GM18511 (cell line): ENCODE data around the gene U2AF2.
A peak's percentile ranks its signal among the peaks of the same experiment; 100 is the strongest.

ENCODE experiments used
- ATAC-seq: cut with Tn5 transposase; IDR thresholded peaks from one replicate; pipeline ENCODE4 v1.9.1; 2021; ENCODE audit warnings: mild to moderate bottlenecking, moderate library complexity; ENCODE audit not compliant: unreplicated experiment

U2AF2 gene

DNA sequence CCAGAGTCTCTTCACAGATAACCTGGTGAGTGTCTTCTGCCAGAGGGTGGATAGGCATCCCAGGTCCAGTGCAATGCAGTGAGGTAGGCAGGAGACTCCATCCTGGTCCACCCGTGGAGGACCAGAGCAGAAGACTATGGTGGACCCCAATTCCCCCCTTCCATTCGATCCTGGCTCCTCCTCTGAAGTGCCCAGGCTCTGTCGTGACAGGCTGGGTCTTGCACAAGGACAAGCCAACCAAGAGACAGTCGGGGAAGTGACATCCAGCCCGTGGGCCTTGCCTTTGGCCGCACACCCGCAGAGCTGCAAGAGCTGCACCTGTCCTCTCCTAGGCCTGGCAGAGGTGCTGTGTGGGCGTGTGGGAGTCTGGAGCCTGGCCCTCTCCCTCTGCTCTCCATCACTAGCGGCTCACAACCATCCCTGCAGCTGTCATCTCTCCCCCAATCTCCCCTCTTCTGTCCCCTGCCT lies 33.6 kb upstream of the U2AF2 start:
- no peak for ATAC-seq

DNA sequence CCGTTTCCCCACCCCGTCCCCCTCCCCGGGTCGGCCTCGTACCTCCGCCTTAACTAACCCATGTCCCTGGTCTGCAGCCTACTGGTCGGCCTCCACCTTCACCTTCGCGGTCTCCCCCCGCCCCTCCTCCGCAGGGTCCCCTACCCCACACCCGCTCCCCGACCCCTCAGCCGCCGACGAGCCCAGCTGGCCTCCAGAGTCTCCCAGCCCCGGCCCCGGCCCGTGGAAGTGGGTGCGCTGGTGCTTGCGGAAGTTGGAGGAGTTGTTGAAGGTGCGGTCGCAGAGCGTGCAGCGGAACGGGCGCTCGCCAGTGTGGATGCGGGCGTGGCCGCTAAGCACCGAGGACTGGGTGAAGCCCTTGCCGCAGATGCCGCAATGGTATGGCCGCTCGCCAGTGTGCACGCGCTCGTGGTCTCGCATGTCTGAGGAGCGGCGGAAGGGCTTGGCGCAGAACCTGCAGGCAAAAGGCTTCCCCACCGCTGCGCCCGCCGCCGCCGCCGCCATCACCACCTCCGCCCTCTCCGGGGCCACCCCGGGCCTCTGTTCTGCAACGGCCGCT lies 33.1 kb upstream of the U2AF2 start:
- ATAC-seq = no peak

DNA sequence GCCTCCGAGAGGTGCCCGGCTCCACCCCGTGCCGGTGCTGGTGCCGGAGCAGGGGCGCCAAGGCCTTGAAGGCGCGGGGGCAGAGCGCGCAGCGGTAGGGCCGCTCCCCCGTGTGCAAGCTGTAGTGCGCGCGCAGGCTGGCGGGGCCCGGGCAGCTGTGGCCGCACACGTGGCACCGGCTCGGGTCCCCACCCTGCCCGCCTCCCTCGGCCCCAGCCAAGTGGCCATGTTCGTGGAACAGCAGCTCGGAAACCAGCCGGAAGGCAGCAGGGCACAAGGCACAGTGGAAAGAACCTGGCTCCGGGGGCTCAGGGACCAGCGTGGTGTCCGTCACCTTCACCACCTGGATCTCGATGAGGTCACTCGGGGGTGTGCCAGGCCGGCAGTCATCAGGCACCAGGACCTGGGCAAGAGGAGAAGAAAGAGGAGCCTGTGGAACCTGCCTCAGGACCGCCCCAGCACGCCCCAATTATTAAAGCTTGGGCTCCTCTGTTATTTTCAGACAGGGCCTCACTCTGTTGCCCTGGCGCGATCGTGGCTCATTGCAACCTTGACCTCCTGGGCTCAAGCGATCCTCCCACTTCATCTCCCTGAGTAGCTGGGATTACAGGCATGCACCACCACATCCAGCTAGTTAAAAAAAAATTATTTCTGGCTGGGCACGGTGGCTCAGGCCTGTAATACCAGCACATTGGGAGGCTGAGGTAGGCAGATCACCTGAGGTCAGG lies 32.4 kb upstream of the U2AF2 start:
- ATAC-seq = no peak

DNA sequence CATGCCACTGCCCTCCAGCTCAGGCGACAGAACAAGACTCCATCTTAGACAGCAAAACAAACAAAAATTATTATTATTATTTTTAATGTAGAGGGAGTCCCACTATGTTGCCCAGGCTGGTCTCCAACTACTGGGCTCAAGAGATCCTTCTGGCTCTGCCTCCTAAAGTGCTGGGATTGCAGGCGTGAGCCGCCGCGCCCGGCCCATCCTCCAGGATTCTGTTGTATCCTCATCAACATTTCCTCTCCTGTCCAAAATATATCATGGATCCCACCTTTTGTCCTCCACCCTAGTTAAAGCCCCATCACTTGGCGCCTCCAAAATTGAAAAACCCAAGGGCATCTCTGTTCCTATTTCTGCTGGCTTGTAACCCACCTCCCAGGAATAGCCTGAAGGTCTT lies 31.7 kb upstream of the U2AF2 start:
- ATAC-seq = no peak

DNA sequence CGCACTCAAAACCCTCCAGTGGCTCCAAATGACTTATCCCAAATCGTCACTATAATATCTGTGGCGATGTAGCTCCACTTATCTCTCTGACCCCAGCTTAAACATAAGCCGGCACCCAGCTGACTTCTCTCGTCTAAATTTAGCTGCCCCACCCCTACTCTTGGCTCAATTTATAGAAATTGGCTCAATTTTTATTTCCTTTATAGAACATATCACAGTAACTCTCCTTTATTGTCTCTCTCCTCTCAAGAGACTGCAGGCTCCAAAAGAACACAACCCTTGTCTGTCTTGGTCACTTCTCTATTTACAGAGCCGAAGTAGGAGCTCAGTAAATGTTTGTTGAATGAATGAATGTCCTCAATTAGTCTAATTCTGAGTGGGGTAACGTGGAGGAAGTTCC lies 31.3 kb upstream of the U2AF2 start:
- no peak for ATAC-seq

DNA sequence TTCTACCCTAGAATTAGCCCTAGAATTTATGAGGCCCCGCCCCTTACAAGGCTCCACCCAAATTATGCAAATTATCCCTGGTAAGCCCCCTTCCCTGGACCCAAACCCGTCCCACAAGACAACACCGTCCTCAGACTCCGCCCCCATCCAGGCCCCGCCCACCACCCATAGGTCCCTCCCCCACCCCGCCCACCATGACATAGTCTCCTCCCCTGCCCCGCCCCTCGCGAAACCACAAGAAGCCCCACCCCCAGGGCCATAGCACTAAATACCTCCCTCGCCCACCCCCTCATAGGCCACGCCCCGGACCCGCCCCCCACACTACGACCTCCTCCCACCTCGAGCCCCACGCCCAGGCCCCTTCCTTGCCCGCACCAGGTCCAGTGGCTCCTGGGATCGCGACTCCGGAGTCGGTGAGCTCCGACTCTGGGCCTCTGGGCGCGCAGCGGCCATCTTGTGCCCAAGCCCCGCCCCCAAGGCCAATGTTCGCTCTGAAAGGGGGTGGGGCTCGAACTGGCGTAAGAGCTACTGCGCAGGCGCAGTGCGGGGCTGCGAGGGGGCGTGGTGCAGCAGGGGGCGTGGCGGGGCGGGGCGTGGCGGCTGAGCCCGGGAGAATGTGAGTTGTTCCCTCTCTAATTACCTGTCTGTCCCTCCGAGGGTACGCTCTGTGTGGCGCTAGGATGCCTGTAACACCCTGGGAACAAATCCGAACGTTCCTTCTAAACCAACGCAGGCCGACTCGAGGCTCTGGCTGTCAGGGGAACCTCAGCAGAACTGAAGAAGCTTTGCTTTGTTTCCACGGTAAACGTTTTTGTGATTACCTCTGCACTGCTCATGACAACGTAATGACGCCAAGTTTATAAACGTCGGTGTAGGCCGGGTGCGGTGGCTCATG lies 30.5 kb upstream of the U2AF2 start, which contains the start of gene ZNF784:
TSS of gene ZNF784 (minus strand) at position 458 of the 895 bp plus-strand sequence. CDS start at position 453, 5 bp downstream.
- ATAC-seq = no peak

DNA sequence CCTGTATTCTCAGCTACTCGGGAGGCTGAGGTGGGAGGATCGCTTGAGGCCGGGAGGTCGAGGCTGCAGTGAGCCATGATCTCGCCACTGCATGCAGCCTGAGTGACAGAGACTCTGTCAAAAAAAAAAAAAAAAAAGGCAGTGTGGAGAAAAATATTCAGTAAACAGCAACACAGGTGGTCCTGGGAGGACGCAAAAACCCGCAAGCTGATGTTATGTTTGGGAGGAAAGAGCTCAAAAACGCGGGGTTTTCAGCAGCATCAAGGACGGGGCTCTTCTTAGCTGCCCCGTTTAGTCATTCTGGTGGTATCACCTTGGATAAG lies 29.9 kb upstream of the U2AF2 start:
- no peak for ATAC-seq

DNA sequence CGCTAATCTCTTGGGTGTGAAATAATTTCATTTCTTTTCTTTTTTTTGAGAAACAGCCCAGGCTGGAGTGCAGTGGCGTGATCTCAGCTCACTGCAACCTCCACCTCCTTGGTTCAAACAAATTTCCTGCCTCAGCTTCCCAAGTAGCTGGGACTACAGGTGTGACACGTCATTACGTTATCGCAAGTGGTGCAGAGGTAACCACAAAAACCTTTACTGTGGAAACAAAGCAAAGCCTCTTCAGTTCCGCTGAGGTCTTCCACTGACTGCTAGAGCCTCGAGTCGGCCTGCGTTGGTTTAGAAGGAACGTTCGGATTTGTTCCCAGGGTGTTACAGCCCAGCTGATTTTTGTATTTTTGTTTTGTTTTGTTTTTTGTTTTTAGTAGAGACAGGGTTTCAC lies 28.5 kb upstream of the U2AF2 start:
- no peak for ATAC-seq

DNA sequence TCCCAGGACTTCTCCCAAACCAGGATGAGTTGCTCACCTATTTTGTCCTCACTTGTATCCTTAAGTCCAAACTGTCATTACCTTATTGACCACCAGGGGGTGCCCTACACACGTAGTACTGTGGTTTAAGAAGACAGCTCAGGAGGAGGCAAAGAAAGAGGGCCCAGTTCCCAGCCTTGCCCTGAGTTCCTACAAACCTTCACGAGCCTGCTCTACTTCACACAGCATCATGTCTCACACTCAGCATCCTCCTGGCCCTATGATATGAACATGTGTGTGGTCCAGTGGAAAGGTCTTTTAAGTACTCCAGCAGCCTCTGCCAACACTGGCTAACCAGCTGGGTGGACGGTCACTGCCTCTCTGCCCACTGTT lies 22.4 kb upstream of the U2AF2 start:
- ATAC-seq = peak; percentile 44

DNA sequence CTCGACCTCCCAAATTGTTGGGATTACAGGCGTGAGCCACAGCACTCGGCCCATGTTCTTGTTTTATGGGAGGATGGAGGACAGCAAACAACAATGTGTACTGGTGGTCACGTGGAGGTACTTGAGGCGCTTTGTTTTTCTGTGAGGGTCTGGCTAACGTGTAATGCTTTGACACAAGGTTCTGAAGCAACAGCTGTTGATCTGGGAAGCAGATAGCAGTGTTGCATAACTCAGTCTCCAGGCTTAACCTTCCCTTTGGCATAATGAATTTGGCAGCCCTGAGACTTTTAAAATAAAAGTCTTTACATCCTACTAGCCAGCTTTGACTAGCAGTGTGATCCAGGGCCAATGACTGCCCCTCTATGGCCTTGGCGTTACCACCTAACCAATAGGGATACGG lies 21.0 kb upstream of the U2AF2 start:
- ATAC-seq = no peak

DNA sequence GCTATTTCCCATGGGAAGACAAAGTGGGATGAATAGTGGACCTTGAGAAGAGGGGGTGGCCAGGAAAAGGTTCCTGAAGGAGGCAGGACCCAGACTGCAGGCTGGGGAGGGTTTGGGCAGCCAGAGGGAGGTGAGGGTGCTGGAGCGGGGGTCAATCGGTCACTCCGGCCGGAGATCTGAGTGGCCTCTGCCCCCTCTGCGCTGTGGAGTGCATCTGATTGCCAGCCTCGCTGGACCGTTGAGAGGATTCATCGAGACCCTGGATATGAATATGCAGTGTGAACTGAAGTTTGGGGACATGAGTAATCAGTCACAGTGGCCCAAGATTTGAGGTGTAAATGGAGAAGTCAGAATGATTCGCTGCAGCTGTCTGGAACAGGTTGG lies 19.5 kb upstream of the U2AF2 start:
- no peak for ATAC-seq

DNA sequence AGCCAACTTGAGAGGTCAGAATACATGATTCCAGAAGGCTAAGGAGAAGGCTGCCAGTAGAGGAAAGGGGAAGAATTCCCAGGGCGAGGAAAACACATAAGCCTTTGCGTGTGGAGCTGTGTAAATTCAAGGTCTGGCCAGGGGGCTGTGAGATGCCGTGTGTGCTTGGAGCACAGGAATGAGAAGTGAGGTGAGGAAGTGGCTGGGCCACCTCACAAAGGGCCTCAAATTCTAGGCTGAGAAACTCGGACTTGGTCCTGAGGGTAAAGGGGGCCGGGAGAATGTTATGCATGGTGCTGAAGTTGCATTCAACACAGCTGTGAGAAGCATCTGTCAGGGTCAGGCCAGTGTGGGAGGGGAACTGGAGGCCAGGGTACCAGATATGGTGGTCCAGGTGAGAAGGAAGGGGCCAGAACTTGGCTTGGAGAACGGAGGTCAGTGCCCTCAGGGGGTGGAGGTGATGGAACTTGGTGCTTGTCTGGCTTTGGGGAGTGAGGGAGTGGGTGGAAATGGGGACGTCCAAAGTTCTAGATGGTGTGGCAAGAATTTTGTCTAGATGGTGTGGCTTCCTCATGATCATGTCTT lies 18.9 kb upstream of the U2AF2 start:
- no peak for ATAC-seq

DNA sequence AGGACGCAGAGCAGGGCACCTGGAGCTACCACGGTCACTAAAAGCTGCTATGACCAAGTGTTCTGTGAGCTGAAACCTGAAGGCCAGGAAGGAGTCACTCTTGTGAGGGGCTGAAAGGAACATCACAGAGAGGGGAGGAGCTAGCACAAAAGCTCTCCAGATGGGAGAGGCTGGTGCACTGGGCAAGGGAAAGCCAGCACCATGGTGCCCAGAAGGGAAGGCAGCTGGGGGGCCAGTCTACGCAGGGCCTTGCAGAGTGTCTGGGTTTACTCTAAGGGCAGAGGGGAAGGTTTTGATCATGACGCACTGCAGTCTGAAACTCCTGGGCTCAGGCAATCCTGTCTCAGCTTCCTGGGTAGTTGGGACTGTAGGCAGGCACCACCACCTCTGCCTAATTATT lies 18.1 kb upstream of the U2AF2 start:
- ATAC-seq = no peak

DNA sequence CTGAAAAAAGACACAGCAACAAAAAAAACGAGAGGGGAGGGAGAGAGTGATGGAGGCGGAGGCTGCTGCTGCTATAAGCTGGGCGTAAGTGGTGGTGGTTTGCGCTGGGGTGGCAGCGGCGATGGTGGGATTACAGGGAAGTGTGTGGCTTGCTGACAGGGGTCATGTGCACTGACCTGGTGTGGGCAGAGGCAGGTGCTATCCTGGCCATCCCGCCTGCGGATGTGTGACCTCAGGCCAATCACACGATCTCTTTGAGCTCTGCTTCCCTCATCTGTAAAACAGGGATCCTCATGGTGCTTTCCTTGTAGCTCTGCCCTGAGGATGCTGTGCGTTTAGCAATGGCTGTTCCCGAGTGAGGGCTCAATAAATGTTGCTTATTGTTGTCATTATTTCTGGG lies 17.3 kb upstream of the U2AF2 start:
- no peak for ATAC-seq

DNA sequence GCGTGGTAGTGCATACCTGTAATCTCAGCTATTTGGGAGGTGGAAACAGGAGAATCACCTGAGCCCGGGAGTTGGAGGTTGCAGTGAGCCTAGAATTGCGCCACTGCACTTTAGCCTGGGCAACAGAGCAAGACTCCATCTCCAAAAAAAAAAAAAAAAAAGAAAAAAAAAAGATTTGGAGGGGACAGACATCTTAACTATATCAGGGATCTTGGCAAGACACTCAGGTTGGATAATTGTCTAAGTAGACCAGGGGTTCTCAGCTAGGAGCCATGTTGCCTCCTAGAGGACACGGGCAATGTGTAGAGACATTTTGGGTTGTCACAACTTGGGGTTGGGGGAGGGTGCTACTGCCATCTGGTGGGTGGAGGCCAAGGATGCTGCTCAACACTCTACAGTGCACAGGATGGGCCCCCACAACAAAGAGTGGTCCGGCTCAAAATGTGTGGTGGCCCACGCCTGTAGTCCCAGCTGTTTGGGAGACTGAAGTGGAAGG lies 15.9 kb upstream of the U2AF2 start:
- no peak for ATAC-seq

DNA sequence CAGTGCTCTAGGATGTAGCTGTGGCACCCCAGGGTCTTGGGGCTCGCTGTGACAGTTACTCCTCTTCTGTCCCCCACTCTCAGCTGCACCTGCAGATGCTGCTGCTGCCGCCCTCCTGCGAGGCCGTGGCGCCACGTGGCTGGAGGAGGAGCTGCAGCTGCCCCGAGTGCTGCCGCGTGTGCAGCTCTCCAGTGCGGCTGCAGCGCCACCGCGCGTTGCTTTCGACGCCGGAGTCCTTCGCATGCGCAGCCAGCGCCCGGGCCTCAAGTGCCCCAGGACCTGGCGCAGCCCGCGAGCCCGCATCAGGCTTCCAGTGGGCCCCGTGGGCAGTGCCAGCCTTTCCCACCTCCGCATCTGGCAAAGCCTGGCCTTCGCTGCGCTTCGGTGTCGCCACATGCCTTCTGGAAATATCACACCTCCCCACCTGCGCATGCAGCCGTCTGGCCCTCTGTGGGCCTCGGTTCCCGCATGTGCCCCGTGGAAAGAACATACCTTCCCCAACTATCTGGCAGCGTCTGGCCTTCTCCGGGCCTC lies 14.7 kb upstream of the U2AF2 start:
- ATAC-seq = peak; percentile 32

DNA sequence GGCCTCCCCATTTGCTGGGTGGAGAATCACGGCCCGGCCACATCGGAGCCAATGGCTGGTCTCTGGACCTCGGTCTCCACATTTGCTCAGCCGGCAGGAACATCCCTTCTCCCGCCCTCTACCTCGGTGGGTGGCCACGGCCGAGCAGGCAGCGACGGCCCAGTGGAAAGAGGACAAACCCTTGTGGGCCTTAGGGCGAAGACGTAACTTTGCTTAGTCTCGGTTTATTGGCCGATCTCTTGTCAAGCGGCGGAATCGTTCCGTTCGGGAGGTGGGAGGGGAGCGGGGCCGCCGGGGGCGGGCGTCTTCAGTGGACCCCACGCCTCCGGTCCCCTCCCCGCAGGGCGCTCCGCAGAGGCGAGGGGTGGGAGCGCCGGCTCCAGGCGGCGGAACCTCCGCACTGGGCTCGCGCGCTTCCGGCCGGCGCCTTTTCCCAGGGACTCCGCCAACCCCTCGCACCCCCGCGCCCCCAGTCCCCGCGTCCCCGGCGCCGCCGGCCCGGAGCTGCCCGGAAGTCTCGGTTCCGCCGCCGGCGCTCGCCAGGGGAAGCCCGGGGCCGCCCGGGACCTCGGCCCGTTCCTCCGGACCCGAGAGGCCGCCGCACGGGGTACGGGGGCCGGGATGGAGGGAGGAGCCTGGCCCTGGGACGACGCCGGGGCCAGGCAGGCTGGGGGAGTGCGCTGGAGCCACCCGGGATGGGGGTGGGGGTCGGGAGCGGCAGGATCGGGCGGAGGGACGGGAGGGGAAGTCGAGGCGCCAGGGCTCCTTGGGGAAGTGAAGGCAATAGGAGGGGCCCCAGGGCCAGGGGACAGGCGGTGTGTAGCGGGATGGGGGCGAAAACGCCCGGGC lies 14.0 kb upstream of the U2AF2 start, which contains the start of gene ZNF580:
TSS of gene ZNF580 (plus strand) at position 426 of the 849 bp plus-strand sequence. CDS start 1,507 bp downstream, outside the sequence.
- ATAC-seq = peak; percentile 42

DNA sequence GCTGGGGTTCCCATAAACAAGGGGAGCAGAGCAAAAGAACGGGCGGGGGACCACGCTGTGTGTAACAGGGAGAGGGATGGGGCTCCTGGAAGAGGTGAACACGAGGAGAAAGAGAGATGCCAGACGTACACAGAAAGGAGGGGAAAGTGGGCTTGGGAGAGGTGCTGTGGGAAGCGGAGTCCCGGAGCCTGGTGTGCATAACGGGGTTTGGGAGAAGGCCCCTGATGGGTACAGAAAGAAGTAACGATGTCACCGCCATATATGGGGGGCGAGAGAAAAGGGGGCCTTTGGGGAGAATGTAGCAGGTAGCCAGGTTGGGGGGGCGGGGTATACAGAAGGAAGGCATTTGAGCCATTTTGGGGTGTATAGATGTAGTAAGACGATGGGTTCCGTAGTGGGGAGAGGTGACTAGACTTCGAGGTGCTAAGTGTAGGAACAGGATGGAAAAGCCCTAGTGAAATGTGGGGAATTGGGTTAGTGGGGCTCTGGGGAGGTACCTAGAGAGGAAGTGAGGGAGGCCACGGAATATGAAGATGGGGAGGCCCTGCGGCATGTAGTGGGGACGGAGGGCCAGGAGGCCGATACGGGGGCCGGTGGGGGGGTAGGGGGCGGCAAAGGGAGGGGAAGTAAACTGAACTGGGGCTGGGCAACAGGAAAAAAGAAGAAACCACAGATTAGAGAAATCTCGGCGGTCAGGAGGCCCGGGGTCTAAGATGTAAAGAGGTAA lies 13.2 kb upstream of the U2AF2 start:
- ATAC-seq = no peak
